Neutrophil (primary cell): ENCODE data around the gene FPGS.

Experiments used
- H3K27ac ChIP-seq: fragments of 200-600 bp; sonication (generic); 2 replicates; pipeline ENCODE4 v1.5.1; 2016; ENCODE audit warnings: mild to moderate bottlenecking, moderate library complexity
- H3K27me3 ChIP-seq: fragments of 200-600 bp; sonication (generic); 2 replicates; pipeline ENCODE4 v1.6.0; 2016; ENCODE audit warnings: mild to moderate bottlenecking
- H3K36me3 ChIP-seq: fragments of 200-600 bp; sonication (generic); 2 replicates; pipeline ENCODE4 v1.5.1; 2017
- H3K4me1 ChIP-seq, 2 experiments: fragments of 200-600 bp in 1 of 2; sonication (generic) in 1 of 2; 1 replicate in 1 of 2; 2 replicates in 1 of 2; pipeline versions ENCODE4 v1.5.1 to v1.6.1; 2013 to 2016; ENCODE audit warnings: low read depth in 1 of 2, low read length in 1 of 2, mild to moderate bottlenecking in 1 of 2, moderate library complexity in 1 of 2; ENCODE audit not compliant: control insufficient read depth in 1 of 2, insufficient read depth in 1 of 2
- H3K4me3 ChIP-seq, 2 experiments: fragments of 200-600 bp in 1 of 2; sonication (generic) in 1 of 2; 1 replicate in 1 of 2; 2 replicates in 1 of 2; pipeline ENCODE4 v1.5.1; 2013 to 2016; ENCODE audit warnings: low read depth in 1 of 2, low read length in 1 of 2, mild to moderate bottlenecking in 1 of 2, moderate library complexity in 1 of 2
- H3K9me3 ChIP-seq: fragments of 200-600 bp; sonication (generic); 2 replicates; pipeline ENCODE4 v1.5.1; 2016
- TF ChIP-seq, protein P1 (sequence below): fragments of 200-600 bp; sonication (generic); IDR thresholded peaks from 2 replicates; pipeline ENCODE4 v1.5.1; 2016; ENCODE audit warnings: antibody characterized with exemption

Gene FPGS

DNA sequence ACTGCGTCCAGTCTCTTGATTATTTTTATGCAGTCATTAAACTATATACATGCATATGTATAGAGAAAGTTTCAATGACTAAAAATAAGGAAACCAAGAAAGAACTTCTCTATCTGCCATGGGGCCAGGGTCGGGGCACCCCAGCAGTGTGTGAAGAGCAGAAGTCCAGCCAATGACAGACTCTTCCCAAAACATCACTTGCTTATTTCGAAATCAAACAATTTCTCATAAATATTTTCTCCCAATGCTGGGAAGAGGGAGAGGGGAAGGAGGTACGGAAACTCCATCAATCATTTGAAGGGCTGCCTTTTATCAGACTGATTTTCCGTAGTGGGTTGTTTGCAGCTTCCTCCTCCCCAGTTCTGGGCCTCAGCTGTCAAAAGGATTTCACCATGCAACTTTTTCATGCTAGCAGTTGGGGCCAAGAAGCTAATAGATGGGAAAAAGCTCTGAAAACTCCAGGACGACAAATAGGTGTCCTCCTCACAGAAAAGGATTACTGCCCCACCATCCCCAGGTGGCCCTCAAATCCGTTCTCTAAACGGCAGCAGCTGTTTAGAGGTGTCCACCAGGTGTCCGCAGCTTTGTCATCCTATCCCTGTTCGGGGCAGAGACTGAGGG lies 617 bp upstream of the FPGS start:
- peaks cover 16% of the 10 kb centered on the region for H3K27me3 ChIP-seq
- TF ChIP-seq, protein P1, sequence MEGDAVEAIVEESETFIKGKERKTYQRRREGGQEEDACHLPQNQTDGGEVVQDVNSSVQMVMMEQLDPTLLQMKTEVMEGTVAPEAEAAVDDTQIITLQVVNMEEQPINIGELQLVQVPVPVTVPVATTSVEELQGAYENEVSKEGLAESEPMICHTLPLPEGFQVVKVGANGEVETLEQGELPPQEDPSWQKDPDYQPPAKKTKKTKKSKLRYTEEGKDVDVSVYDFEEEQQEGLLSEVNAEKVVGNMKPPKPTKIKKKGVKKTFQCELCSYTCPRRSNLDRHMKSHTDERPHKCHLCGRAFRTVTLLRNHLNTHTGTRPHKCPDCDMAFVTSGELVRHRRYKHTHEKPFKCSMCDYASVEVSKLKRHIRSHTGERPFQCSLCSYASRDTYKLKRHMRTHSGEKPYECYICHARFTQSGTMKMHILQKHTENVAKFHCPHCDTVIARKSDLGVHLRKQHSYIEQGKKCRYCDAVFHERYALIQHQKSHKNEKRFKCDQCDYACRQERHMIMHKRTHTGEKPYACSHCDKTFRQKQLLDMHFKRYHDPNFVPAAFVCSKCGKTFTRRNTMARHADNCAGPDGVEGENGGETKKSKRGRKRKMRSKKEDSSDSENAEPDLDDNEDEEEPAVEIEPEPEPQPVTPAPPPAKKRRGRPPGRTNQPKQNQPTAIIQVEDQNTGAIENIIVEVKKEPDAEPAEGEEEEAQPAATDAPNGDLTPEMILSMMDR, result no peak
- peaks cover 21% of the 10 kb centered on the region in 2 experiments for H3K4me1 ChIP-seq
- peak overlapping the region; percentile 18 for H3K27ac ChIP-seq
- peak overlapping the region; percentile 66 to 86 for H3K4me3 ChIP-seq
- H3K36me3 ChIP-seq, result no peaks in the 10 kb centered on the region
- H3K9me3 ChIP-seq, result no peaks in the 10 kb centered on the region

DNA sequence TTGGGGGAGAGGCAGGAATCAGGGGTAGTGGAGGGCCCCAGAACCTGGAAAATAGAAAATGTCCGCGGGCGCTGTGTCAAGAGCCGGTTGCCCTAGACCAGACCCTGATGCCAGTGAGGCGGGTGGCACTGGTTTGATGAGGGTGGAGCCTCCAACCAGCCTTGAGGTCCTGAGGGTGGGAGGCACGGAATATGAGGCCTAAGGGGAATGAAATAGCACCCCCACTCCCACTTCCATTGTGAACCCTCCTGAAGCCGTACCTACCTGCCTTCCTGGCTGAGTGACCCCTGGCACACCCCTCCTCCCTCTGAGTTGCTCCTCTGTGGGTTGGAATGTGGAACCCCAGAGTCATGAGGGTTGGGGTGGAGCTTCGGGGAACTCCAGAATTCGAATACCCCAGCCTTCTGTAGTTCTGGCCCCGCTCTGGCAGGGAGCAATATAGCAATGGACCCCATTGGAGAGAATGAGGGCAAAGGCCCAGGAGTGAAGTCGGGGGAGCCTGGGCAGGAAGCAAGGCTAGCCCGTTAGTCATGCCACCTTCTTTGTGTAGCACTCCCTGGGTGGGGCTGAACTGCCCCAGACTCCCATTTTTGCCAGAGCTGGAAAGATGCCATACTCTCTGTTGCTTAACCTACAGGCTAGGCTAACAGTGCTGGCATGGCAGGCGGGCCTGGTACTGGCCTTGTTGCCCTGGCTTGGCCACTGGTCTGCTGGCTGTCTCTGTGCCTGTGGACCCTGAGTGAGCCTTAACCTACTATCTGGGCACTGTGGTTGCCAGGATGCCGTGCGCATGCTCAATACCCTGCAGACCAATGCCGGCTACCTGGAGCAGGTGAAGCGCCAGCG lies 1.0 kb downstream of the FPGS start:
- no peaks in the 10 kb centered on the region for H3K9me3 ChIP-seq
- H3K4me3 ChIP-seq, result peak overlapping the region; percentile 66 to 86
- no peak overlapping the region for H3K27ac ChIP-seq
- no peaks in the 10 kb centered on the region for H3K27me3 ChIP-seq
- TF ChIP-seq, protein P1, result no peak
- H3K4me1 ChIP-seq, result peaks cover 21% of the 10 kb centered on the region in 2 experiments
- no peaks in the 10 kb centered on the region for H3K36me3 ChIP-seq

DNA sequence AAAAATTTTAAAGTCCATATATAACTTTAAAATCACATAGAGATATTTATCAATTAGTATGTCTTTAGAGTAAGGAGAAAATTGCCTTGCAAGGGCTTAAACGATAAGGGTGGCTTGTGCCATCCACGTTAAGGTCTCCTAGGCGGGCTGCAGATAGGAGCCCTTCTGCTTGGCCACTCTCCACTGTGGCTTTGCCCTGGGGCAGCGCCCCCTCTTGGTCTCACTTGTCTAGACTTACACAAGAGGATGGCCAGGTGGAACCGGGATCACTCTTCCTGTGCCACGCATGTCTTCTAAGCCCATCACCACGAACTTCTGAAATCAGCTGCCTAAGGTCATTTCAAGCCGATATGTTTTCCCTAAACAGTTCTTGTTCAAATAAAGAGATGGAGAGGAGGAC lies 2.9 kb downstream of the FPGS start:
- no peak overlapping the region for H3K4me3 ChIP-seq
- TF ChIP-seq, protein P1, result no peak
- no peaks in the 10 kb centered on the region for H3K9me3 ChIP-seq
- no peak overlapping the region for H3K27ac ChIP-seq
- H3K27me3 ChIP-seq, result no peaks in the 10 kb centered on the region
- H3K4me1 ChIP-seq, result peaks cover 21 to 26% of the 10 kb centered on the region in 2 experiments
- H3K36me3 ChIP-seq, result no peaks in the 10 kb centered on the region

DNA sequence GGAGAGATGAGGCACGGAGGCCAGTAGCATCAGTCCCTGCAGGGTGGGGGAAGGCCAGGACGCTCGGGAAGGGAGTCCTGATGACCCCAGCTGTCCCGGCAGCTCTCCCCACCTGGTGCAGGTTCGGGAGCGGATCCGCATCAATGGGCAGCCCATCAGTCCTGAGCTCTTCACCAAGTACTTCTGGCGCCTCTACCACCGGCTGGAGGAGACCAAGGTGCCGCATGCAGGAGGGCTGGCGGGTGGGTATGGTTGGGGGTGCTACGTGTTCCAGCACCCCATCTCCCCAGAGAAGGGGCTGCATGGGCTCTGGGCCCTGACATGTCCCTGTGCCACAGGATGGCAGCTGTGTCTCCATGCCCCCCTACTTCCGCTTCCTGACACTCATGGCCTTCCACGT lies 4.2 kb downstream of the FPGS start:
- TF ChIP-seq, protein P1, result no peak
- Histone ChIP-seq H3K27ac (no peak overlapping the region), H3K4me3 (no peak overlapping the region), H3K9me3 (no peaks in the 10 kb centered on the region), H3K36me3 (no peaks in the 10 kb centered on the region), H3K4me1 (peaks cover 21 to 25% of the 10 kb centered on the region in 2 experiments), H3K27me3 (no peaks in the 10 kb centered on the region)

DNA sequence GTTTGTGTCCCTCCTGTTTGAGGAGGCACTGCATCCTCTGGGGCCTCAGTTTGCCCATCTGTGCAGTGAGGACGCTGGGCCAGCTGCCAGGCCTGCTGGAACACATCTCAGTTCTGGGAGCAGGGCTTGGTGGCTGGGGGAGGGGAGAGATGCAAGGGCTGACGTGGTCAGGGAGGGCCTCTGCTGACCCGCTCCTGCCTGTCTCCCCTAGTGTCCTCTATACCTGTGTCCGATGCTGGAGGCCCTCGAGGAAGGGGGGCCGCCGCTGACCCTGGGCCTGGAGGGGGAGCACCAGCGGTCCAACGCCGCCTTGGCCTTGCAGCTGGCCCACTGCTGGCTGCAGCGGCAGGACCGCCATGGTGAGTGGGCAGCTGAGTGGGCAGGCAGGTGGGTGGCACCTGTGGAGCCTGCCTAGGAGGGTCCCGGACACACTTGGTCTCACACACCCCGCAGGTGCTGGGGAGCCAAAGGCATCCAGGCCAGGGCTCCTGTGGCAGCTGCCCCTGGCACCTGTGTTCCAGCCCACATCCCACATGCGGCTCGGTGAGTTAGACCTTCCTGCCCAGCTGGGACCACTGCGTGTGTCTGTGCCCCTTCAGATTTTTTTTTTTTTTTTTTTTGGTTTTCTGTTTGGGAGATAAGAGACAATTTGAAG lies 5.8 kb downstream of the FPGS start:
- Histone ChIP-seq H3K27ac (no peak overlapping the region), H3K9me3 (no peaks in the 10 kb centered on the region), H3K4me1 (peaks cover 7 to 11% of the 10 kb centered on the region in 2 experiments), H3K4me3 (no peak overlapping the region), H3K27me3 (no peaks in the 10 kb centered on the region), H3K36me3 (peaks cover 9% of the 10 kb centered on the region)
- TF ChIP-seq, protein P1, result no peak
